ENCODE measurements around the gene HSFX4. TPM values are rescaled to one million over a fixed set of nuclear protein-coding genes. Genes with fewer than 3 reads are reported as not detected.

The HSFX4 gene
- total RNA-seq, 2 donors from 2014 or later = not detected

DNA sequence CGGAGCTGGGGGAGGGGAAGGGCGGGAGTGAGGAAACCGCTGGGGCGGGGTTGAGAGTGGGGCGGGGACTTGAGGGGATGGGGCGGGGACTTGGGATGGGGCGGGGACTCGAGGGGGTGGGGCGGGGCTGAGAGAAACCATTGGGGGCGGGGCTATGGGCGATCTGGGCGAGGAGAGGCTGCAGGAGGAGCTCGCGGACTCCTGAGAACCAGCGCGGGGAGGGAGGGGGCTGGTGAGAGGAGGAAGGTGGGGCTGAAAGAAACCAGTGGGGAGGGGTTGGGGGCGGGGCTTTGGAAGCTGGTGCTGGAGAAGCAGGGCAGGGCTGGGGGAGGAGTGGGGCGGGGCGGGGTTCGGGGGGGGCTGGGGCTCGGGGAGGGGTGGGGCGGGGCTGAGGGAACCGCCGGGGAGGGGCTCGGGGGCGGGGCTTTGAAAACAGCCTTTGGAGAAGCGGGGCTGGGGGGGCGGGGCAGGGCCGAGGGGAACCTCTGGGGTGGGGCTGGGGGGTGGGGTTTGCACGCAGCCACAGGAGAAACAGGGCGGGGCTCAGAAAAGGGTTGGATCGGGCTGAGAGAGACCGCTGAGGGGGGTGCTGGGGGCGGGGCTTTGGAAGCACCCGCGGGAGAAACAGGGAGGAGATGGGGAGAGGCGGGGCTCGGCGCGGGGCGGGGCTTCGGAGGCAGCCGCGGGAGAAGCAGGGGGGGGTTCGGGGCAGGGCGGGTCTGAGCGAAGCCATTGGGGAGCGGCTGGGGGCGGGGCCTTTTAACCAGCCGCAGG is 9.7 kb downstream of the HSFX4 start:
- peaks cover 6% of the 10 kb centered on the region for H3K36me3 Mint-ChIP-seq (ENCODE audit: low read depth)
- WGBS, 2 experiments (ENCODE audit: insufficient coverage in 1 of 2, insufficient read length in 1 of 2) = 0% methylated on average over 10 of the region's 50 CpGs; no CpG with 5 or more reads in 1 of the 2 experiments
- H3K36me3 ChIP-seq (ENCODE audit: control insufficient read depth, insufficient read depth, low read length) = no peaks in the 10 kb centered on the region
- no peak overlapping the region for H3K27ac Mint-ChIP-seq
- no peak overlapping the region for H3K9ac ChIP-seq (ENCODE audit: extremely low read depth, low read length, poor library complexity, severe bottlenecking)
- peak overlapping the region; percentile 76 for H3K4me3 Mint-ChIP-seq
- peaks cover 33% of the 10 kb centered on the region for H3K9me3 Mint-ChIP-seq
- no peaks in the 10 kb centered on the region for H3K4me1 Mint-ChIP-seq
- peaks cover 1% of the 10 kb centered on the region for H3K27me3 Mint-ChIP-seq (ENCODE audit: insufficient read depth)
- no peaks in the 10 kb centered on the region for H3K4me1 ChIP-seq (ENCODE audit: control insufficient read depth, insufficient read depth, low read length)
- peak; percentile 96 for DNase-seq
- H3K27ac ChIP-seq (ENCODE audit: low read depth, low read length) = peak overlapping the region; percentile 86
- no peak overlapping the region for H3K4me3 ChIP-seq (ENCODE audit: low read length)
- no peaks in the 10 kb centered on the region for H3K9me3 ChIP-seq (ENCODE audit: control insufficient read depth, low read length)
- no peaks in the 10 kb centered on the region for H3K27me3 ChIP-seq (ENCODE audit: control insufficient read depth, insufficient read depth, low read length, poor library complexity, severe bottlenecking)
- TF ChIP-seq, protein P1, sequence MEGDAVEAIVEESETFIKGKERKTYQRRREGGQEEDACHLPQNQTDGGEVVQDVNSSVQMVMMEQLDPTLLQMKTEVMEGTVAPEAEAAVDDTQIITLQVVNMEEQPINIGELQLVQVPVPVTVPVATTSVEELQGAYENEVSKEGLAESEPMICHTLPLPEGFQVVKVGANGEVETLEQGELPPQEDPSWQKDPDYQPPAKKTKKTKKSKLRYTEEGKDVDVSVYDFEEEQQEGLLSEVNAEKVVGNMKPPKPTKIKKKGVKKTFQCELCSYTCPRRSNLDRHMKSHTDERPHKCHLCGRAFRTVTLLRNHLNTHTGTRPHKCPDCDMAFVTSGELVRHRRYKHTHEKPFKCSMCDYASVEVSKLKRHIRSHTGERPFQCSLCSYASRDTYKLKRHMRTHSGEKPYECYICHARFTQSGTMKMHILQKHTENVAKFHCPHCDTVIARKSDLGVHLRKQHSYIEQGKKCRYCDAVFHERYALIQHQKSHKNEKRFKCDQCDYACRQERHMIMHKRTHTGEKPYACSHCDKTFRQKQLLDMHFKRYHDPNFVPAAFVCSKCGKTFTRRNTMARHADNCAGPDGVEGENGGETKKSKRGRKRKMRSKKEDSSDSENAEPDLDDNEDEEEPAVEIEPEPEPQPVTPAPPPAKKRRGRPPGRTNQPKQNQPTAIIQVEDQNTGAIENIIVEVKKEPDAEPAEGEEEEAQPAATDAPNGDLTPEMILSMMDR (conservative IDR thresholded peaks at IDR 0.05) = no peak

DNA sequence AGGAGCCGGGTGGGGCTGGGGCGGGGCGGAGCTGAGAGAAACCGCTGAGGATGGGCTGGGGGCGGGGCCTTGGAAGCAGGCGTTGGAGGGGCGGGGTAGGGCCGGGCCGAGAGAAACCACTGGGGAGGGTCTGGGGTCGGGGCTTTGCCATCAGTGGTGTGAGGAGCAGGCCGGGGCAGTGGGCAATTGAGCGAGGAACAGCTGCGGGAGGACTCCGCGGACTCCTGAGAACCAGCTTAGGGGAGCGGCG is 10.2 kb downstream of the HSFX4 start:
- WGBS, 2 experiments (ENCODE audit: insufficient coverage in 1 of 2, insufficient read length in 1 of 2) = 0% methylated on average over 14 of the region's 17 CpGs; no CpG with 5 or more reads in 1 of the 2 experiments
- Mint-ChIP-seq H3K4me1 (no peaks in the 10 kb centered on the region), H3K27ac (peak overlapping the region; percentile 97), H3K36me3 (ENCODE audit: low read depth) (peaks cover 3% of the 10 kb centered on the region), H3K27me3 (ENCODE audit: insufficient read depth) (peaks cover 1% of the 10 kb centered on the region), H3K4me3 (peak overlapping the region; percentile 76), H3K9me3 (peaks cover 32% of the 10 kb centered on the region)
- DNase-seq = no peak
- TF ChIP-seq, protein P1 (conservative IDR thresholded peaks at IDR 0.05) = no peak
- Histone ChIP-seq H3K27me3 (ENCODE audit: control insufficient read depth, insufficient read depth, low read length, poor library complexity, severe bottlenecking) (no peaks in the 10 kb centered on the region), H3K9me3 (ENCODE audit: control insufficient read depth, low read length) (no peaks in the 10 kb centered on the region), H3K9ac (ENCODE audit: extremely low read depth, low read length, poor library complexity, severe bottlenecking) (peak overlapping the region; percentile 30), H3K36me3 (ENCODE audit: control insufficient read depth, insufficient read depth, low read length) (no peaks in the 10 kb centered on the region), H3K4me1 (ENCODE audit: control insufficient read depth, insufficient read depth, low read length) (no peaks in the 10 kb centered on the region), H3K27ac (ENCODE audit: low read depth, low read length) (peak overlapping the region; percentile 92), H3K4me3 (ENCODE audit: low read length) (peak overlapping the region; percentile 76)

GRCh38 chrX:149939905-149940673 is 10.7 kb downstream of the HSFX4 start:
- Histone ChIP-seq H3K9ac (ENCODE audit: extremely low read depth, low read length, poor library complexity, severe bottlenecking) (peak overlapping the region; percentile 30), H3K27ac (ENCODE audit: low read depth, low read length) (peak overlapping the region; percentile 92)

More at GRCh38 chrX:149939905-149940673, 10.7 kb downstream of the HSFX4 start:
- DNase-seq = peak; percentile 97
- Histone ChIP-seq H3K4me1 (ENCODE audit: control insufficient read depth, insufficient read depth, low read length) (no peaks in the 10 kb centered on the region), H3K9me3 (ENCODE audit: control insufficient read depth, low read length) (no peaks in the 10 kb centered on the region), H3K27me3 (ENCODE audit: control insufficient read depth, insufficient read depth, low read length, poor library complexity, severe bottlenecking) (no peaks in the 10 kb centered on the region), H3K36me3 (ENCODE audit: control insufficient read depth, insufficient read depth, low read length) (no peaks in the 10 kb centered on the region), H3K4me3 (ENCODE audit: low read length) (peak overlapping the region; percentile 76)
- Mint-ChIP-seq H3K27me3 (ENCODE audit: insufficient read depth) (peaks cover 1% of the 10 kb centered on the region), H3K4me3 (peak overlapping the region; percentile 76), H3K9me3 (peaks cover 31% of the 10 kb centered on the region), H3K4me1 (no peaks in the 10 kb centered on the region), H3K27ac (peak overlapping the region; percentile 97), H3K36me3 (ENCODE audit: low read depth) (peaks cover 3% of the 10 kb centered on the region)
- TF ChIP-seq, protein P1 (conservative IDR thresholded peaks at IDR 0.05) = no peak
- WGBS, 2 experiments (ENCODE audit: insufficient coverage in 1 of 2, insufficient read length in 1 of 2) = 0 to 1% methylated on average over 1 to 26 of the region's 27 CpGs
